OCI-LY7 (cell line): ENCODE data around the gene RAB10.

Experiments used
- CTCF ChIP-seq: fragments of 200-600 bp; sonication (generic); conservative IDR thresholded peaks from 2 replicates; pipeline ENCODE4 v1.5.1; 2014; ENCODE audit warnings: mild to moderate bottlenecking, antibody characterized with exemption, low read length, moderate library complexity, mixed read lengths
- EZH2phosphoT487 ChIP-seq: fragments of 200-600 bp; sonication (generic); IDR thresholded peaks from 2 replicates; pipeline ENCODE4 v1.6.1; 2018; ENCODE audit warnings: low read depth, borderline replicate concordance, mild to moderate bottlenecking, mixed run types, antibody characterized with exemption, low read length, moderate library complexity, mixed read lengths

- TF ChIP-seq CTCF (no peak), EZH2phosphoT487 (no peak)
Observed at GRCh38 chr2:26018184-26019055, 15.5 kb upstream of the RAB10 start.
